GM10266 (cell line): ENCODE data around the gene RUFY4.

Experiments
- DNase-seq: peaks from one replicate; pipeline ENCODE4 v3.0.0; 2012; ENCODE audit errors: extremely low spot score
- CTCF ChIP-seq: IDR thresholded peaks from 2 replicates; pipeline ENCODE4 v1.5.1; 2012; ENCODE audit warnings: mild to moderate bottlenecking, low read depth; ENCODE audit not compliant: control insufficient read depth, insufficient read depth; ENCODE audit errors: missing control alignments

The RUFY4 gene

DNA sequence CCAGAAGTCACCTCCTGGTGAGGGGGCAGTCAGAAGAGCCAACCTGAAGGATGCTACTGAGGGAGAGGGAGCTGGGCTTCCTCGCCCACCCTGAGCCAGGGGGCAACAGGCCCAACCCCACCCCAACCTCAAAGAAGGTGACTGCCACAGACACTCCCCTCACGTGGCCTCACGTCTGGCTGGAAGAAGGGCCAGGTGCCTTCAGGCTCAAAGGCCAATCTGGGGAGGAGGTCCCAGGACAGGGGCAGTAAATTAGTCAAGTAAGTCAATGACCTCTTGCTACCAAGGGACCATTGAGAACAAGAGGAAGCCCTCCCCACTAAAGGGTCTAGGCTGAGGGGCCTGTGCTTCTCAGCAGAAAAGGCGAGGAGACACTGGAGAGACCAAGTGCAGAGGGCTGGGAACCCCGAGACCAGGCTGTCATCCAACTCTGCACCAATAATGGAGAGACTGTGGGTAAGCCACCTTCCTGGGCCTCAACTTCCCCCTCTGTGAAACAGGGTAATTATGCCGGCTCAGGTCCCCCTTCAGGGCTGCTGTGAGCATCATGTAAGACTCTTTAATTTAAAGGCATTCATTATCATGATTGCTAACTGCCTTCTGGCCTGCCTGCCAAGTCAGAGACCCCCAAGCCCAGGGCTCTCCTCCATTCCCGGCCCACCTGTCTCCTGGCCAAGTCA, 46.1 kb upstream of the RUFY4 start:
- no peak for TF ChIP-seq CTCF
- no peak for DNase-seq

- TF ChIP-seq CTCF = no peak
- DNase-seq = no peak
These were observed 45.4 kb upstream of the RUFY4 start for GRCh38 chr2:218023636-218024035.

DNA sequence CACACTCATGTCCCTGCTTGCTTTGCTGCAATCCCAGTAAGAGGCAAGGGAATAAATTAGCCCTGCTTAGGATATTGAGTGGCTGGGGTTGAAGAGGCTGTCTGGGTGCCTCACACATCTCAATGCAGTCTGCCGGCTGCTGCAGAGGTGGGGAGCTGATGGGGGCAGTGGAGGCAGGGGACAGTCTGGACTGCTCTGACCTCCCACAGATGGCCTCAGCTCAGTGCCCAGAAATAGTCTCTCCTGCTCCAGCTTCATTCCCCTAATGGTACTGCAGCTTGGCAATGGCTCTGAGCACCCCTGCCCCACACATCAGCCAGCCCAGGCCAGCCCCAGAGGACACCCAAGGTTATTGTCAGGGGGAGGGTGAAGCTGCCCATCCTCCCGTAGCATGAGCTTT, 44.7 kb upstream of the RUFY4 start:
- TF ChIP-seq CTCF = no peak
- no peak for DNase-seq

DNA sequence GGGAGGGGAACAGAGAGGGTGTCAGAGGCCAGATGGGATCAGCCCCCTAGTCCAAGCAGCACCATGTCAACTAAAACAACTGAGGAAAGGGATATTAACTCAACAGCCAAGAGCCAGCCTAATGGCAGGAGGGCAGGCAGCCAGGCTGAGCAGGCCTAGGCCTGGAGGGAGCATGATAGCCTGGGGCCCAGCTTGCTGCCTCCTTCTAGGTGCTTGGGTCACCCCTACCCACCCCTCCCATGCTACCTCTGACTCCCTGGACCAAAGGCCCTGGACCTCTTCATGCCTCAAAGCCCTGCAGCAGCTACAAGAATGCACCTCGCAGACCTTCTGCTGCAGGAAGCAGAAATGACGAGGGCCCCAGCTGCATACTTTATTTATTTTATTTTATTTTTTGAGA, 44.2 kb upstream of the RUFY4 start:
- DNase-seq = no peak

GRCh38 chr2:218026244-218026643, 42.8 kb upstream of the RUFY4 start:
- no peak for TF ChIP-seq CTCF
- no peak for DNase-seq

More for the DNA sequence above, 44.2 kb upstream of the RUFY4 start:
- TF ChIP-seq CTCF = no peak

DNA sequence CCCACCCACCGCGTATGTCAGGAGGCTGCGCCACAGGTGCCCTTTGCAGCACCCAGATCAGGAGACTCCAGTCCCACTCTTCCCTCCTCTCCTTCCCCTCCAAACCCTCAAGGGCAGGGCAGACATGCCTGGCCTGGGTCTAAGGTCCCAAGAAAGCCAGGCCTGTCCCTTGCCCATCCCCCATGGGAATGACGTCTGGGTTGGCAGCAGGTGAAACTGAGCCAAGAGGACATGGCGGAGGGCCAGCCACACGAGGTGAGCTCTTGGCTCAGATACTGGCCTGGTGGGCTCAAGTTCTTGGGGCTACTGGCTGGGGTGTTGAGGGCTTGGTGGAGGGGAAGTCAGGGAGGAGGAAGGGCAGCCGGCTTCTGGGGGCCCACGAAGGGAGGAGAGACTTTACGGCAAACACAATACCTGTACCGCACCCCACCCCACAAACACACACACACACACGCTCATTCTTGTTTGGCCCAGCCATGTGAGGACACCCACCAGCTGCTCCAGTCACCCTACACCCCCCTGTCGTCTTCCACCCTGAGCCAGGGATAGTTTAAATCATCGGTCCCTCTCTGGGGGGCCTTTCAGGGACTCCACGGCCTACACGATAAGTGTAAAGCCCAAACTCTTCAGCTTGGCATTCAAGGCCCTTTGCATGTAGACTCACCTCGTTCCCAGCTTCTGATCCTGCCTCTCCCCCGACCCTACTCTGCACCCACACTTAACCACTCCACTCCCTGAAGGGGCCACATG, 42.2 kb upstream of the RUFY4 start:
- no peak for DNase-seq
- no peak for TF ChIP-seq CTCF
